ENCODE results near the gene ARHGAP15.

The ARHGAP15 gene

DNA sequence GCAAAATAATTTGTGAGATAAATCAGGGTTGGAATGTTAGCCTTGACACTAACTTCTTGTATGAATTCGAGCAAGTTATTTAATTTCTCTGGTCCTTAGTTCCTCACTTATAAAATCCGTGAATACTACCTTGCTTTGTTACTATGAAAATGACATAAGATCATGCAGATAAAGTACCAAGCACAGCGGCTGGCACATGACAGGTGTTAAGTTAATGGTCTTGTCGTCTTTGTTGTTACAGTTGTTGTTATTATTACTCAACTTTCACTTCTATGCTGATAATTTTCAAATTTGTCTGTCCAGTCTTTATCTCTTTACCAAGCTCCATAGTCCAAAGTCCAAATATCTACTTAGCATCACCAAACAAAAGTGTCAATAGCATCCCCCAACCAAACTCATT is 482.1 kb downstream of the ARHGAP15 start:
- Histone ChIP-seq H2BK12ac (ENCODE audit: low read length) (no peak overlapping the region), H2BK120ac (ENCODE audit: insufficient read depth, low read length, poor library complexity) (no peak overlapping the region), H4K12ac (ENCODE audit: low read depth, low read length) (no peak overlapping the region), H4K91ac (ENCODE audit: low read depth, low read length) (no peak overlapping the region), H3K36me3 (ENCODE audit: control insufficient read depth in 1 of 2, insufficient read depth in 2 of 2, low read length in 2 of 2) (no peaks in the 10 kb centered on the region), H3K4me3 (ENCODE audit: low read depth, low read length) (no peak overlapping the region), H3K27ac (ENCODE audit: low read depth, low read length) (no peak overlapping the region), H3K4me2 (ENCODE audit: low read length) (no peak overlapping the region), H3K9me3 (ENCODE audit: insufficient read depth, low read depth, low read length) (no peaks in the 10 kb centered on the region), H3K4ac (ENCODE audit: low read depth, low read length) (no peak overlapping the region), H3K9ac (ENCODE audit: low read length) (no peak overlapping the region), H3K14ac (ENCODE audit: low read length) (no peak overlapping the region), H3K18ac (ENCODE audit: low read length) (no peak overlapping the region), H3K23ac (ENCODE audit: low read length) (no peak overlapping the region), H2AFZ (ENCODE audit: insufficient read depth, low read length, poor library complexity) (no peak overlapping the region), H3K4me1 (ENCODE audit: control insufficient read depth in 1 of 2, insufficient read depth in 2 of 2, low read length in 2 of 2) (no peaks in the 10 kb centered on the region), H2AK5ac (ENCODE audit: low read length) (no peak overlapping the region), H2BK5ac (ENCODE audit: low read depth, low read length, poor library complexity) (no peak overlapping the region), H4K8ac (ENCODE audit: low read depth, low read length) (no peak overlapping the region), H3K27me3 (ENCODE audit: insufficient read depth, low read length) (no peaks in the 10 kb centered on the region), H3K79me2 (ENCODE audit: control insufficient read depth, insufficient read depth, low read length, poor library complexity) (no peaks in the 10 kb centered on the region), H3K79me1 (ENCODE audit: low read length) (no peaks in the 10 kb centered on the region)
- DNase-seq, result no peak
- WGBS (ENCODE audit: extremely low coverage, insufficient coverage, insufficient read length), result no CpG with 5 or more reads among the region's 4 CpGs

DNA sequence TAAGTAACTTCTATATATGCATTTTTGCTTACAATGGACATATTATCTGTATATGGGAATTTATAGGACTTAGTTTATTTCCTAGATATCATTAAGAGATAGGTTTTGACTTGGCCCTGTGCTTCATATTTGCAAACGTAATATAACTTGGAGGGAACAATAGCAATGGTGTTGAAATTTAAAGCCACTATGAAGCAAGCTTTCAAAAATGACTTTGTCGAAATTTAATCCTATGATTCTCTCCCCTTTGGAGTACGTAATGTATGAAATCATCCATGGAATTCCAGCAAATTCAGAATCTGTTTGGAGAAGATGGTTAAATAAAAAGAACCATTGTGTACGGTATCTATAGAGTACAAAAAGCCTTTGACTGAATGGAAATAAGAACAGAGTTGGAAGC is 486.3 kb downstream of the ARHGAP15 start:
- Histone ChIP-seq H3K9me3 (ENCODE audit: insufficient read depth, low read depth, low read length) (no peaks in the 10 kb centered on the region), H3K4me2 (ENCODE audit: low read length) (no peak overlapping the region), H3K4ac (ENCODE audit: low read depth, low read length) (no peak overlapping the region), H4K8ac (ENCODE audit: low read depth, low read length) (no peak overlapping the region), H3K9ac (ENCODE audit: low read length) (no peak overlapping the region), H4K12ac (ENCODE audit: low read depth, low read length) (no peak overlapping the region), H3K4me1 (ENCODE audit: control insufficient read depth in 1 of 2, insufficient read depth in 2 of 2, low read length in 2 of 2) (no peaks in the 10 kb centered on the region), H3K27ac (ENCODE audit: low read depth, low read length) (no peak overlapping the region), H2AK5ac (ENCODE audit: low read length) (no peak overlapping the region), H3K14ac (ENCODE audit: low read length) (no peak overlapping the region), H3K18ac (ENCODE audit: low read length) (no peak overlapping the region), H2BK120ac (ENCODE audit: insufficient read depth, low read length, poor library complexity) (no peak overlapping the region), H3K36me3 (ENCODE audit: control insufficient read depth in 1 of 2, insufficient read depth in 2 of 2, low read length in 2 of 2) (no peaks in the 10 kb centered on the region), H3K27me3 (ENCODE audit: insufficient read depth, low read length) (no peaks in the 10 kb centered on the region), H2BK5ac (ENCODE audit: low read depth, low read length, poor library complexity) (no peak overlapping the region), H2BK12ac (ENCODE audit: low read length) (no peak overlapping the region), H4K91ac (ENCODE audit: low read depth, low read length) (no peak overlapping the region), H3K23ac (ENCODE audit: low read length) (no peak overlapping the region), H3K4me3 (ENCODE audit: low read depth, low read length) (no peak overlapping the region), H2AFZ (ENCODE audit: insufficient read depth, low read length, poor library complexity) (no peak overlapping the region), H3K79me1 (ENCODE audit: low read length) (no peaks in the 10 kb centered on the region), H3K79me2 (ENCODE audit: control insufficient read depth, insufficient read depth, low read length, poor library complexity) (no peaks in the 10 kb centered on the region)
- DNase-seq, result no peak
- no CpG with 5 or more reads among the region's 4 CpGs for WGBS (ENCODE audit: extremely low coverage, insufficient coverage, insufficient read length)

DNA sequence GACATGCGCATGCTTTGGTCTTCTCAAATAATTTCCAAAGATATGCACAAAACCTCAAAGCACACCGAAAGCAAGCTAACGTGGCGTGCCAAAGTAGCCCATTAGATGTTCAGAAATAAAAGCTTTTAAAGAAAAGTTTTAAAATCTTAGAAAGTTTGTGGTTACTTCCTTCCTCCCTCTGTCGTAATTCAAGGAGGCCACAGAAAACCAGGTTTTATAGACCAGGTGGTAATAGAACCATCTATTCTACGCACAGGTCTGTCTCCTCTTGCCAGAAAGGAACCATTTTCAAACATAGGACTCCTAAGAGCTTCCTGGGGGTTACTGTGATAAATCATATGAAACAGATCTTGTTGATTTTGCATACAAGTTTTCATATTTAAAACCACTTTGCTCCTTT is 487.2 kb downstream of the ARHGAP15 start:
- Histone ChIP-seq H3K27me3 (ENCODE audit: insufficient read depth, low read length) (no peaks in the 10 kb centered on the region), H3K79me2 (ENCODE audit: control insufficient read depth, insufficient read depth, low read length, poor library complexity) (no peaks in the 10 kb centered on the region), H3K36me3 (ENCODE audit: control insufficient read depth in 1 of 2, insufficient read depth in 2 of 2, low read length in 2 of 2) (no peaks in the 10 kb centered on the region), H3K4me3 (ENCODE audit: low read depth, low read length) (no peak overlapping the region), H3K14ac (ENCODE audit: low read length) (no peak overlapping the region), H3K9me3 (ENCODE audit: insufficient read depth, low read depth, low read length) (no peaks in the 10 kb centered on the region), H2BK5ac (ENCODE audit: low read depth, low read length, poor library complexity) (no peak overlapping the region), H3K23ac (ENCODE audit: low read length) (no peak overlapping the region), H3K18ac (ENCODE audit: low read length) (no peak overlapping the region), H4K91ac (ENCODE audit: low read depth, low read length) (no peak overlapping the region), H3K9ac (ENCODE audit: low read length) (no peak overlapping the region), H3K4me1 (ENCODE audit: control insufficient read depth in 1 of 2, insufficient read depth in 2 of 2, low read length in 2 of 2) (no peaks in the 10 kb centered on the region), H4K8ac (ENCODE audit: low read depth, low read length) (no peak overlapping the region), H4K12ac (ENCODE audit: low read depth, low read length) (no peak overlapping the region), H2BK120ac (ENCODE audit: insufficient read depth, low read length, poor library complexity) (no peak overlapping the region), H2AK5ac (ENCODE audit: low read length) (no peak overlapping the region), H2AFZ (ENCODE audit: insufficient read depth, low read length, poor library complexity) (no peak overlapping the region), H3K27ac (ENCODE audit: low read depth, low read length) (no peak overlapping the region), H3K79me1 (ENCODE audit: low read length) (no peaks in the 10 kb centered on the region), H3K4me2 (ENCODE audit: low read length) (no peak overlapping the region), H2BK12ac (ENCODE audit: low read length) (no peak overlapping the region), H3K4ac (ENCODE audit: low read depth, low read length) (no peak overlapping the region)
- DNase-seq, result no peak
- no CpG with 5 or more reads among the region's 6 CpGs for WGBS (ENCODE audit: extremely low coverage, insufficient coverage, insufficient read length)

DNA sequence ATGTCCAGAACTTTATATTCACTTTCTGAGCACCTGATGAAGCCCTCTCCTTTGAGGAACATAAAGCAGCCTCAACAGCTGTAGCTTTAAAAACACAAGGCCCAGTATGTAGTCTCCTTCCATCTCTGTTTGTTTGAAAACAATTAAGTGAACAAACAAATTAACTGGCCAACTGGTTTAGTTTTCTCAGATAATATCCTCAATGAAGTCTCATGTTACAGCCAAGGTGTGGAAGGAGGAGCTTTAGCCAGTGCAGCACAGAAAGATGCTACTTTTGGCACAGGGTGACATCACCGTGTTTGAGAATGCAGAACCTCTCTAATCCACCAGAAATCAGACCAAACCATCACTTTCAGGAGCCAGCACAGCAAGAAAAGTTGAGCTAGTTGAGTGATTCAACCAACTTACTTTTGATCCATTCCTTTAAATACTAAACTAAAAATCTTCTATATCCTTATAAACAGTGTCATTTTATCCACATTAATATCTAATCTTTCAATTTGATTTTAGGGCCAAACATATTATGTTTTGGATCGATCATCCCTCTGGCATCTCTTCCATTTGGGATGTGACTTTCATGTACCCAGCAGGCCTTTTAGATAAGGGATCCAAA is 488.7 kb downstream of the ARHGAP15 start:
- DNase-seq, result no peak
- Histone ChIP-seq H2AFZ (ENCODE audit: insufficient read depth, low read length, poor library complexity) (no peak overlapping the region), H2BK120ac (ENCODE audit: insufficient read depth, low read length, poor library complexity) (no peak overlapping the region), H3K79me2 (ENCODE audit: control insufficient read depth, insufficient read depth, low read length, poor library complexity) (no peaks in the 10 kb centered on the region), H3K4me1 (ENCODE audit: control insufficient read depth in 1 of 2, insufficient read depth in 2 of 2, low read length in 2 of 2) (no peaks in the 10 kb centered on the region), H3K27ac (ENCODE audit: low read depth, low read length) (no peak overlapping the region), H3K23ac (ENCODE audit: low read length) (no peak overlapping the region), H3K4me3 (ENCODE audit: low read depth, low read length) (no peak overlapping the region), H3K4me2 (ENCODE audit: low read length) (no peak overlapping the region), H3K79me1 (ENCODE audit: low read length) (no peaks in the 10 kb centered on the region), H3K18ac (ENCODE audit: low read length) (no peak overlapping the region), H3K9me3 (ENCODE audit: insufficient read depth, low read depth, low read length) (no peaks in the 10 kb centered on the region), H2BK5ac (ENCODE audit: low read depth, low read length, poor library complexity) (no peak overlapping the region), H3K4ac (ENCODE audit: low read depth, low read length) (no peak overlapping the region), H3K14ac (ENCODE audit: low read length) (no peak overlapping the region), H3K9ac (ENCODE audit: low read length) (no peak overlapping the region), H3K27me3 (ENCODE audit: insufficient read depth, low read length) (no peaks in the 10 kb centered on the region), H4K91ac (ENCODE audit: low read depth, low read length) (no peak overlapping the region), H4K12ac (ENCODE audit: low read depth, low read length) (no peak overlapping the region), H4K8ac (ENCODE audit: low read depth, low read length) (no peak overlapping the region), H3K36me3 (ENCODE audit: control insufficient read depth in 1 of 2, insufficient read depth in 2 of 2, low read length in 2 of 2) (no peaks in the 10 kb centered on the region), H2AK5ac (ENCODE audit: low read length) (no peak overlapping the region), H2BK12ac (ENCODE audit: low read length) (no peak overlapping the region)
- WGBS (ENCODE audit: extremely low coverage, insufficient coverage, insufficient read length), result no CpG with 5 or more reads among the region's 2 CpGs

Measured in trophoblast cell (in vitro differentiated cells and primary cell).